WTC11 (cell line): Measurements from ENCODE around the gene PPCDC.

Source experiments
- ATF1 ChIP-seq: sonication (generic); formaldehyde crosslinking; IDR thresholded peaks from 2 replicates; pipeline ENCODE4 v1.8.1; 2023; ENCODE audit warnings: mild to moderate bottlenecking, moderate library complexity, missing genetic modification reagents
- E2F1 ChIP-seq: sonication (generic); formaldehyde crosslinking; IDR thresholded peaks from 2 replicates; pipeline ENCODE4 v1.8.0; 2022; ENCODE audit warnings: mild to moderate bottlenecking, missing genetic modification reagents
- ZNF121 ChIP-seq: sonication (generic); formaldehyde crosslinking; IDR thresholded peaks from 2 replicates; pipeline ENCODE4 v1.8.0; 2023; ENCODE audit warnings: missing genetic modification reagents
- ZNF263 ChIP-seq: sonication (generic); formaldehyde crosslinking; IDR thresholded peaks from 2 replicates; pipeline ENCODE4 v1.8.1; 2022; ENCODE audit warnings: low read depth, mild to moderate bottlenecking, moderate library complexity, missing genetic modification reagents

- TF ChIP-seq ZNF121 (CRISPR knock-in tag) (no peak), ZNF263 (CRISPR knock-in tag) (no peak), ATF1 (no peak), E2F1 (CRISPR knock-in tag) (no peak)
These were observed 7.0 kb downstream of the PPCDC start for GRCh38 chr15:75030424-75030823.
